ENCODE results near the gene HIPK1. TPM values are rescaled to one million over a fixed set of nuclear protein-coding genes. Genes with fewer than 3 reads are reported as not detected.

Gene HIPK1
- total RNA-seq, 4 donors from 2014 or later, result 64.8 to 92.3 (median 76.9) TPM

- no peaks in the 10 kb centered on the region for H3K27me3 ChIP-seq
- no peak for ATAC-seq
- no peak overlapping the region for H3K4me3 ChIP-seq
- H3K27ac ChIP-seq, result no peak overlapping the region
- peaks cover 0 to 20% of the 10 kb centered on the region in 2 donors for H3K36me3 ChIP-seq
- no peaks in the 10 kb centered on the region for H3K4me1 ChIP-seq
- no peaks in the 10 kb centered on the region for H3K9me3 ChIP-seq
- whole genome bisulfite sequencing, 2 donors (ENCODE audit: low coverage in 1 of 2), result 71 to 72% methylated on average over 2 of the region's 2 CpGs
- TF ChIP-seq EP300 (IDR thresholded peaks at IDR 0.05) (no peak), CTCF (IDR thresholded peaks at IDR 0.05) (no peak), POLR2AphosphoS5 (IDR thresholded peaks at IDR 0.05) (no peak), POLR2A (IDR thresholded peaks at IDR 0.05) (no peak)
Observed at GRCh38 chr1:113890816-113891215, 38.3 kb upstream of the HIPK1 start.

GRCh38 chr1:113891631-113892220 is 37.4 kb upstream of the HIPK1 start:
- no peaks in the 10 kb centered on the region for H3K27me3 ChIP-seq
- no peak for TF ChIP-seq POLR2AphosphoS5 (IDR thresholded peaks at IDR 0.05)
- no peak for TF ChIP-seq EP300 (IDR thresholded peaks at IDR 0.05)
- TF ChIP-seq POLR2A (IDR thresholded peaks at IDR 0.05), result no peak
- TF ChIP-seq CTCF (IDR thresholded peaks at IDR 0.05), result no peak
- H3K36me3 ChIP-seq, result peaks cover 0 to 29% of the 10 kb centered on the region in 2 donors
- H3K27ac ChIP-seq, result no peak overlapping the region
- no peaks in the 10 kb centered on the region for H3K4me1 ChIP-seq
- ATAC-seq, result no peak
- H3K4me3 ChIP-seq, result no peak overlapping the region
- 83 to 90% methylated on average over 1 to 11 of the region's 11 CpGs for WGBS, 2 donors (ENCODE audit: low coverage in 1 of 2)
- no peaks in the 10 kb centered on the region for H3K9me3 ChIP-seq

- Histone ChIP-seq H3K9me3 (no peaks in the 10 kb centered on the region), H3K27ac (no peak overlapping the region), H3K36me3 (peaks cover 0 to 44% of the 10 kb centered on the region in 2 donors), H3K27me3 (no peaks in the 10 kb centered on the region), H3K4me1 (no peaks in the 10 kb centered on the region), H3K4me3 (no peak overlapping the region)
- 93 to 97% methylated on average over 3 of the region's 3 CpGs for WGBS, 2 donors (ENCODE audit: low coverage in 1 of 2)
- no peak for ATAC-seq
- no peak for TF ChIP-seq POLR2AphosphoS5 (IDR thresholded peaks at IDR 0.05)
- no peak for TF ChIP-seq POLR2A (IDR thresholded peaks at IDR 0.05)
- no peak for TF ChIP-seq CTCF (IDR thresholded peaks at IDR 0.05)
- no peak for TF ChIP-seq EP300 (IDR thresholded peaks at IDR 0.05)
Observed at GRCh38 chr1:113893267-113893666, 35.9 kb upstream of the HIPK1 start.

GRCh38 chr1:113895098-113895497 is 34.0 kb upstream of the HIPK1 start:
- 49 to 71% methylated on average over 3 to 6 of the region's 6 CpGs for WGBS, 2 donors (ENCODE audit: low coverage in 1 of 2)
- peaks cover 0 to 63% of the 10 kb centered on the region in 2 donors for H3K36me3 ChIP-seq
- ATAC-seq, result peak; percentile 66
- H3K4me1 ChIP-seq, result peaks cover 0 to 4% (median 0%) of the 10 kb centered on the region in 3 donors
- peak overlapping the region in 1 of 4 donors; percentile 35 for H3K27ac ChIP-seq
- no peak for TF ChIP-seq EP300 (IDR thresholded peaks at IDR 0.05)
- H3K9me3 ChIP-seq, result no peaks in the 10 kb centered on the region
- H3K4me3 ChIP-seq, result no peak overlapping the region
- no peaks in the 10 kb centered on the region for H3K27me3 ChIP-seq

- 85 to 88% methylated on average over 6 to 8 of the region's 8 CpGs for WGBS, 2 donors (ENCODE audit: low coverage in 1 of 2)
- Histone ChIP-seq H3K4me3 (no peak overlapping the region), H3K4me1 (peaks cover 0 to 4% (median 0%) of the 10 kb centered on the region in 3 donors), H3K36me3 (peaks cover 0 to 71% of the 10 kb centered on the region in 2 donors), H3K27me3 (no peaks in the 10 kb centered on the region), H3K9me3 (no peaks in the 10 kb centered on the region), H3K27ac (no peak overlapping the region)
- no peak for ATAC-seq
- TF ChIP-seq POLR2AphosphoS5 (IDR thresholded peaks at IDR 0.05), result no peak
- no peak for TF ChIP-seq POLR2A (IDR thresholded peaks at IDR 0.05)
- no peak for TF ChIP-seq EP300 (IDR thresholded peaks at IDR 0.05)
- TF ChIP-seq CTCF (IDR thresholded peaks at IDR 0.05), result no peak
Observed at GRCh38 chr1:113895961-113896360, 33.2 kb upstream of the HIPK1 start.

Measured in gastroesophageal sphincter (tissue), 4 donors.